Right kidney (tissue), 1 donor: ENCODE data around the gene CFLAR.
"Not testable (repeated sequence)": the region's sequence is repeated elsewhere in the genome, so short reads cannot be mapped to it uniquely, and the experiment has no call there.

ENCODE experiments used
- DNase-seq: peaks from one replicate; pipeline ENCODE4 v3.0.0-alpha.2; 2016

CFLAR gene

GRCh38 chr2:201182650-201183364 is 66.8 kb downstream of the CFLAR start, which contains the start of gene CASP10:
Gene CASP10, plus strand, starts transcription at chr2:201183141. Its CDS starts 2,637 bp downstream, at chr2:201185778.
- peak; percentile 42 for DNase-seq

GRCh38 chr2:201183365-201183727 is 67.4 kb downstream of the CFLAR start:
- DNase-seq = no peak

GRCh38 chr2:201183835-201184234 is 67.9 kb downstream of the CFLAR start:
- not testable (repeated sequence) for DNase-seq

- not testable (repeated sequence) for DNase-seq
These were observed 68.3 kb downstream of the CFLAR start for GRCh38 chr2:201184248-201184647.

- no peak for DNase-seq
These were observed 69.9 kb downstream of the CFLAR start for GRCh38 chr2:201185863-201186262.

GRCh38 chr2:201186982-201187381 is 71.0 kb downstream of the CFLAR start:
- no peak for DNase-seq

GRCh38 chr2:201188449-201188848 is 72.5 kb downstream of the CFLAR start:
- no peak for DNase-seq

- DNase-seq = no peak
These were observed 75.3 kb downstream of the CFLAR start for GRCh38 chr2:201191132-201191875.

GRCh38 chr2:201194097-201194496 is 78.1 kb downstream of the CFLAR start:
- DNase-seq = no peak

GRCh38 chr2:201195331-201195730 is 79.4 kb downstream of the CFLAR start:
- DNase-seq = no peak

- DNase-seq = no peak
These were observed 80.0 kb downstream of the CFLAR start for GRCh38 chr2:201196003-201196402.

- DNase-seq = no peak
These were observed 80.8 kb downstream of the CFLAR start for GRCh38 chr2:201196803-201197202.

- DNase-seq = no peak
These were observed 81.8 kb downstream of the CFLAR start for GRCh38 chr2:201197781-201198180.

- DNase-seq = no peak
These were observed 83.9 kb downstream of the CFLAR start for GRCh38 chr2:201199847-201200246.

- DNase-seq = no peak
These were observed 84.4 kb downstream of the CFLAR start for GRCh38 chr2:201200345-201200744.

- no peak for DNase-seq
These were observed 85.4 kb downstream of the CFLAR start for GRCh38 chr2:201201371-201201770.

- DNase-seq = peak; percentile 39
These were observed 88.1 kb downstream of the CFLAR start for GRCh38 chr2:201203916-201204654.

GRCh38 chr2:201204655-201205514 is 88.9 kb downstream of the CFLAR start:
- peak; percentile 44 for DNase-seq

- DNase-seq = no peak
These were observed 89.5 kb downstream of the CFLAR start for GRCh38 chr2:201205515-201205849.

GRCh38 chr2:201208563-201209252 is 92.7 kb downstream of the CFLAR start:
- no peak for DNase-seq

- DNase-seq = no peak
These were observed 100.0 kb downstream of the CFLAR start for GRCh38 chr2:201215963-201216362.

GRCh38 chr2:201216918-201217317 is 101.0 kb downstream of the CFLAR start:
- no peak for DNase-seq
